CD14-positive monocyte (primary cell): ENCODE measurements around the gene PKMYT1. TPM values are rescaled to one million over a fixed set of nuclear protein-coding genes. Genes with fewer than 3 reads are reported as not detected.
A peak's percentile ranks its signal among the peaks of the same experiment; 100 is the strongest.

Source experiments
- DNase-seq, 3 donors: peaks; one replicate each; pipeline ENCODE4 v3.0.0-alpha.2; 2011 to 2022
- H2AFZ ChIP-seq: 2 replicates; pipeline ENCODE4 v1.6.0; 2012; ENCODE audit warnings: mild to moderate bottlenecking, low read depth, low read length, inconsistent platforms; ENCODE audit not compliant: insufficient read depth, poor library complexity, severe bottlenecking
- H3K27ac ChIP-seq, 2 donors: 1 replicate in 1 of 2; 2 replicates in 1 of 2; pipeline ENCODE4 v1.5.1; 2012 to 2013; ENCODE audit warnings: low read length in 2 of 2, control low read depth in 1 of 2, inconsistent platforms in 1 of 2, low read depth in 1 of 2, mild to moderate bottlenecking in 1 of 2
- H3K27me3 ChIP-seq, 2 donors: one replicate each; pipeline versions ENCODE4 v1.6.0 to v1.6.1; 2011 to 2013; ENCODE audit warnings: low read length in 2 of 2; ENCODE audit not compliant: control insufficient read depth in 2 of 2, insufficient read depth in 2 of 2
- H3K36me3 ChIP-seq, 2 donors: replicated peaks in 1 of 2; 1 replicate in 1 of 2; 2 replicates in 1 of 2; pipeline versions ENCODE4 v1.5.1 to v1.6.1; 2012 to 2013; ENCODE audit warnings: low read length in 2 of 2, control low read depth in 1 of 2, inconsistent platforms in 1 of 2, mild to moderate bottlenecking in 1 of 2; ENCODE audit not compliant: insufficient read depth in 2 of 2, control insufficient read depth in 1 of 2
- H3K4me1 ChIP-seq, 2 donors: 1 replicate in 1 of 2; 2 replicates in 1 of 2; pipeline versions ENCODE4 v1.5.1 to v1.6.1; 2012 to 2013; ENCODE audit warnings: low read length in 2 of 2, control low read depth in 1 of 2, inconsistent platforms in 1 of 2, mild to moderate bottlenecking in 1 of 2, moderate library complexity in 1 of 2; ENCODE audit not compliant: insufficient read depth in 2 of 2, control insufficient read depth in 1 of 2
- H3K4me2 ChIP-seq: replicated peaks from 2 replicates; pipeline ENCODE3; 2012; ENCODE audit warnings: low read length, moderate library complexity, mild to moderate bottlenecking; ENCODE audit not compliant: poor library complexity, severe bottlenecking; ENCODE audit errors: extremely low read depth
- H3K4me3 ChIP-seq, 3 experiments: fragments of 200-600 bp in 1 of 3; sonication (generic) in 1 of 3; replicated peaks in 1 of 3; 1 replicate in 2 of 3; 2 replicates in 1 of 3; pipeline ENCODE4 v1.5.1; 2011 to 2013; ENCODE audit warnings: low read length in 3 of 3, mild to moderate bottlenecking in 3 of 3, control low read depth in 2 of 3, low read depth in 2 of 3, inconsistent platforms in 1 of 3, moderate library complexity in 1 of 3
- H3K79me2 ChIP-seq: 2 replicates; pipeline ENCODE4 v1.6.0; 2012; ENCODE audit warnings: mild to moderate bottlenecking, control low read depth, inconsistent platforms, low read length, moderate library complexity; ENCODE audit not compliant: insufficient read depth
- H3K9ac ChIP-seq: 2 replicates; pipeline ENCODE4 v1.6.0; 2017; ENCODE audit warnings: low read length, mild to moderate bottlenecking; ENCODE audit not compliant: insufficient read depth, poor library complexity, severe bottlenecking
- H3K9me3 ChIP-seq, 2 donors: replicated peaks in 1 of 2; 1 replicate in 1 of 2; 2 replicates in 1 of 2; pipeline versions ENCODE4 v1.5.1 to v1.6.1; 2012 to 2013; ENCODE audit warnings: low read length in 2 of 2, control low read depth in 1 of 2; ENCODE audit not compliant: control insufficient read depth in 1 of 2, insufficient read depth in 1 of 2
- H4K20me1 ChIP-seq: 2 replicates; pipeline ENCODE4 v1.6.0; 2012; ENCODE audit warnings: mild to moderate bottlenecking, low read length, control low read depth, moderate library complexity; ENCODE audit not compliant: insufficient read depth
- H3K27ac Mint-ChIP-seq, 7 donors: one replicate each; pipeline ENCODE4 v1.8.0; 2020; ENCODE audit warnings: mild to moderate bottlenecking in 7 of 7, mixed read lengths in 7 of 7, moderate library complexity in 6 of 7, inconsistent platforms in 2 of 7
- H3K27me3 Mint-ChIP-seq, 3 donors: one replicate each; pipeline ENCODE4 v1.8.0; 2021 to 2022; ENCODE audit warnings: low read depth in 3 of 3, mild to moderate bottlenecking in 3 of 3, mixed read lengths in 3 of 3, moderate library complexity in 3 of 3, inconsistent platforms in 1 of 3
- H3K36me3 Mint-ChIP-seq, 2 donors: one replicate each; pipeline ENCODE4 v1.8.0; 2020; ENCODE audit warnings: mixed read lengths in 2 of 2, inconsistent platforms in 1 of 2, mild to moderate bottlenecking in 1 of 2
- H3K4me1 Mint-ChIP-seq: one replicate; pipeline ENCODE4 v1.8.0; 2020; ENCODE audit warnings: mild to moderate bottlenecking, mixed read lengths
- H3K4me3 Mint-ChIP-seq, 2 donors: one replicate each; pipeline ENCODE4 v1.8.0; 2020; ENCODE audit warnings: mild to moderate bottlenecking in 2 of 2, mixed read lengths in 2 of 2, moderate library complexity in 1 of 2
- H3K9me3 Mint-ChIP-seq, 7 donors: one replicate each; pipeline ENCODE4 v1.8.0; 2020 to 2022; ENCODE audit warnings: mixed read lengths in 7 of 7, mild to moderate bottlenecking in 6 of 7, moderate library complexity in 6 of 7, inconsistent platforms in 2 of 7
- CTCF ChIP-seq: fragments of 200-600 bp; IDR thresholded peaks from one replicate; pipeline ENCODE4 v1.8.0; 2022; ENCODE audit warnings: antibody characterized with exemption, mild to moderate bottlenecking
- WGBS: methylation state at CpG from one replicate; pipeline ENCODE4 v1.1.5; 2013; ENCODE audit warnings: missing lambda C conversion rate; ENCODE audit not compliant: insufficient coverage; 5-methylcytosine and 5-hydroxymethylcytosine counted together
- intact Hi-C, 2 donors: fragments of 100-400 bp; cut with micrococcal nuclease; formaldehyde crosslinking; loops; one replicate each; pipeline versions ENCODE4 v1.15.0 to v1.15.1; 2023
- polyA plus RNA-seq, 3 donors: library from polyadenylated mRNA; depleted of rRNA in 1 of 3; unstranded in 2 of 3; stranded (reverse) in 1 of 3; fragments of 300-500 nt in 2 of 3; fragments of >200 nt in 1 of 3; fragmentation: Illumina TruSeq in 2 of 3; gene quantifications; 1 replicate in 2 of 3; 2 replicates in 1 of 3; pipeline ENCODE4 v1.2.3, GENCODE V29; 2012 to 2021

PKMYT1 gene
- polyA plus RNA-seq, 3 donors = 0.39 to 3.2 (median 3.0) TPM

- WGBS = 93% methylated on average over 4 of the region's 4 CpGs
- no peak overlapping the region for H3K4me2 ChIP-seq
- H3K27ac Mint-ChIP-seq = no peak overlapping the region
- H3K27me3 Mint-ChIP-seq = no peaks in the 10 kb centered on the region
- no peak for TF ChIP-seq CTCF
- intact Hi-C loops = no loop called here
- no peaks in the 10 kb centered on the region for H3K9me3 ChIP-seq
- H3K27ac ChIP-seq = no peak overlapping the region
- H3K9me3 Mint-ChIP-seq = no peaks in the 10 kb centered on the region
- H3K36me3 ChIP-seq = peaks cover 41 to 68% of the 10 kb centered on the region in 2 donors
- H3K4me3 Mint-ChIP-seq = no peak overlapping the region
- H3K27me3 ChIP-seq = no peaks in the 10 kb centered on the region
- no peaks in the 10 kb centered on the region for H4K20me1 ChIP-seq
- DNase-seq = no peak
- no peaks in the 10 kb centered on the region for H3K79me2 ChIP-seq
- H3K9ac ChIP-seq = no peak overlapping the region
- no peaks in the 10 kb centered on the region for H3K4me1 ChIP-seq
- no peak overlapping the region for H3K4me3 ChIP-seq
- no peak overlapping the region for H2AFZ ChIP-seq
- H3K4me1 Mint-ChIP-seq = no peaks in the 10 kb centered on the region
- H3K36me3 Mint-ChIP-seq = peaks cover 50 to 75% of the 10 kb centered on the region in 2 donors
Observed at GRCh38 chr16:2942045-2942444, 38.2 kb downstream of the PKMYT1 start.

GRCh38 chr16:2939968-2940367 lies 40.3 kb downstream of the PKMYT1 start:
- Histone ChIP-seq H3K36me3 (peaks cover 56 to 88% of the 10 kb centered on the region in 2 donors), H3K9ac (no peak overlapping the region), H4K20me1 (no peaks in the 10 kb centered on the region), H3K4me1 (no peaks in the 10 kb centered on the region), H3K4me3 (no peak overlapping the region), H3K9me3 (no peaks in the 10 kb centered on the region), H3K27me3 (no peaks in the 10 kb centered on the region), H2AFZ (no peak overlapping the region), H3K27ac (no peak overlapping the region), H3K79me2 (no peaks in the 10 kb centered on the region), H3K4me2 (no peak overlapping the region)
- no peak for DNase-seq
- Mint-ChIP-seq H3K27ac (peak overlapping the region in 1 of 7 donors; percentile 74), H3K27me3 (peaks cover 0 to 2% (median 0%) of the 10 kb centered on the region in 3 donors), H3K9me3 (no peaks in the 10 kb centered on the region), H3K36me3 (peaks cover 60 to 85% of the 10 kb centered on the region in 2 donors), H3K4me1 (no peaks in the 10 kb centered on the region), H3K4me3 (no peak overlapping the region)
- no peak for TF ChIP-seq CTCF
- 86% methylated on average over 1 of the region's 2 CpGs for WGBS
- intact Hi-C loops = no loop called here
